Body of pancreas (tissue), 4 donors: Measurements from ENCODE around the gene RAB5B. TPM values are rescaled to one million over a fixed set of nuclear protein-coding genes. Genes with fewer than 3 reads are reported as not detected.
A peak's percentile ranks its signal among the peaks of the same experiment; 100 is the strongest.

ENCODE experiments used
- ATAC-seq: fragments of 150-250 bp; one replicate; pipeline ENCODE4 v1.9.1; 2016
- DNase-seq, 4 donors: peaks; one replicate each; pipeline ENCODE4 v3.0.0-alpha.2; 2019
- H3K27ac ChIP-seq, 4 donors: fragments of 200-600 bp; sonication (generic); 1 replicate in 3 of 4; 2 replicates in 1 of 4; pipeline versions ENCODE4 v1.5.1 to v1.6.1; 2016 to 2019; ENCODE audit warnings: mild to moderate bottlenecking in 1 of 4, mixed read lengths in 1 of 4, moderate library complexity in 1 of 4
- H3K27me3 ChIP-seq, 2 donors: fragments of 200-600 bp; sonication (generic); one replicate each; pipeline ENCODE4 v1.6.0; 2016; ENCODE audit warnings: mild to moderate bottlenecking in 1 of 2
- H3K36me3 ChIP-seq, 2 donors: fragments of 200-600 bp; sonication (generic); replicated peaks in 1 of 2; 2 replicates each; pipeline ENCODE4 v1.5.1; 2016; ENCODE audit warnings: low read depth in 2 of 2; ENCODE audit not compliant: insufficient read depth in 1 of 2
- H3K4me1 ChIP-seq: fragments of 200-600 bp; sonication (generic); one replicate; pipeline ENCODE4 v1.6.0; 2016
- H3K4me3 ChIP-seq, 2 donors: fragments of 200-600 bp; sonication (generic); 1 replicate in 1 of 2; 2 replicates in 1 of 2; pipeline ENCODE4 v1.5.1; 2016 to 2019
- H3K9me3 ChIP-seq, 3 donors: fragments of 200-600 bp; sonication (generic); 1 replicate in 2 of 3; 2 replicates in 1 of 3; pipeline ENCODE4 v1.5.1; 2016
- CTCF ChIP-seq, 7 experiments: fragments of 450-650 bp in 4 of 7; fragments of 200-600 bp in 3 of 7; sonication (generic) in 3 of 7; IDR thresholded peaks; one replicate each; pipeline ENCODE4 v1.5.1; 2016 to 2019; ENCODE audit warnings: antibody characterized with exemption in 7 of 7
- POLR2A ChIP-seq, 3 donors: fragments of 450-650 bp; IDR thresholded peaks; one replicate each; pipeline ENCODE4 v1.6.1; 2016; ENCODE audit warnings: antibody characterized with exemption in 3 of 3, mild to moderate bottlenecking in 2 of 3
- WGBS, 2 donors: methylation state at CpG; one replicate each; pipeline ENCODE4 v1.1.5; 2017; 5-methylcytosine and 5-hydroxymethylcytosine counted together
- intact Hi-C: fragments of 100-400 bp; cut with DNase I; formaldehyde crosslinking; loops from one replicate; pipeline ENCODE4 v1.15.1; 2023
- total RNA-seq, 2 donors: library from RNA; depleted of rRNA; stranded (reverse); fragments of >200 nt; gene quantifications; one replicate each; pipeline ENCODE4 v1.1.0, GENCODE V29; 2016

Gene RAB5B
- total RNA-seq, 2 donors from 2014 or later: 28.3 to 33.9 TPM

DNA sequence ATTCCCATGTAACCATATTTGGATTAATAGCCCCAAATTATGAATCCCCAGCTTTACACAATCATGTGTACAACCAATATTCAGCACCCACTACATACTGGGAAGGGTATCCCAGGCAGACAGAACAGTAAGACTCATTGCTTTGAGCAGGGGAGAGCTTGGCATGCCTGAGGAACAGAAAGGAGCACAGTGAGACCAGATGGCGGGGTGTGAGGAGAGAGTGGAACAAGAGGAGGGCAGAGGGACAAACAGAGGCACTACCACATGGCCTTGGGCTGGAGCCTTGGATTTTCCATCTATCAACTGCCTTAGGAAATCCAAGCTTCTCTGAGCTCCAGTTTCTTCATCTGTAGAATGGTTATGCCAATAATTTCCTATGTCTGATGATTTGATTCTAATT is 39.1 kb upstream of the RAB5B start:
- Histone ChIP-seq H3K9me3 (no peaks in the 10 kb centered on the region), H3K36me3 (no peaks in the 10 kb centered on the region), H3K4me3 (no peak overlapping the region), H3K4me1 (peaks cover 43% of the 10 kb centered on the region), H3K27ac (no peak overlapping the region), H3K27me3 (no peaks in the 10 kb centered on the region)
- no peak for ATAC-seq
- WGBS, 2 donors: 85 to 90% methylated on average over 1 of the region's 1 CpG
- TF ChIP-seq CTCF (IDR thresholded peaks at IDR 0.05): no peak
- TF ChIP-seq POLR2A (IDR thresholded peaks at IDR 0.05): no peak
- intact Hi-C loops: no loop called here
- DNase-seq: no peak

GRCh38 chr12:55935738-55936151 is 38.1 kb upstream of the RAB5B start:
- Histone ChIP-seq H3K9me3 (no peaks in the 10 kb centered on the region), H3K4me3 (no peak overlapping the region), H3K4me1 (peaks cover 44% of the 10 kb centered on the region), H3K27ac (no peak overlapping the region), H3K36me3 (no peaks in the 10 kb centered on the region), H3K27me3 (no peaks in the 10 kb centered on the region)
- no peak for ATAC-seq
- WGBS, 2 donors: 80 to 83% methylated on average over 25 to 26 of the region's 26 CpGs
- intact Hi-C loops: no loop called here
- TF ChIP-seq CTCF (IDR thresholded peaks at IDR 0.05) (no peak), POLR2A (IDR thresholded peaks at IDR 0.05) (no peak)
- DNase-seq: peak in 1 of 4 donors; percentile 9

DNA sequence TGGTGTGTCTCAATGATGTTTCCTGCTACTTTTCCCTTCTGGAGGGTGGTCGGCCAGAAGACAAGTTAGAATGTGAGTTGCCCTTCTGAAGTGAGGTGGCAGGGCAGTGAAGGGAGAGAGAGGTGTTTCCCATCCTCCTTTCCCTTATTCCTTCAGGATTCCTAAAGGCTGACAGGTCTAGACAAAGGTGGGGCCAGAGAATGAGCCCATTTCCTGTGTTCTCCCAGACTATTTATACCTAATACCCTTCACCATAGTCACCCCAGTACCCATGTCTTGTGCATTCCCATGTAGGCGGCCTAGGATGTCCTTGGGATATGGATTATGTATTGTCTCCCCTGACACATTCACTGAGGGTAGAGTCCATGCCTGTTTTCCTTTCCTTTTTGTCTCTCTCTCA is 35.9 kb upstream of the RAB5B start:
- intact Hi-C loops: no loop called here
- DNase-seq (no peak), ATAC-seq (no peak)
- no peaks in the 10 kb centered on the region for H3K9me3 ChIP-seq
- H3K36me3 ChIP-seq: no peaks in the 10 kb centered on the region
- WGBS, 2 donors: 74 to 77% methylated on average over 2 of the region's 2 CpGs
- H3K4me1 ChIP-seq: peaks cover 29% of the 10 kb centered on the region
- no peak overlapping the region for H3K4me3 ChIP-seq
- TF ChIP-seq POLR2A (IDR thresholded peaks at IDR 0.05) (no peak), CTCF (IDR thresholded peaks at IDR 0.05) (no peak)
- no peaks in the 10 kb centered on the region for H3K27me3 ChIP-seq
- no peak overlapping the region for H3K27ac ChIP-seq

DNA sequence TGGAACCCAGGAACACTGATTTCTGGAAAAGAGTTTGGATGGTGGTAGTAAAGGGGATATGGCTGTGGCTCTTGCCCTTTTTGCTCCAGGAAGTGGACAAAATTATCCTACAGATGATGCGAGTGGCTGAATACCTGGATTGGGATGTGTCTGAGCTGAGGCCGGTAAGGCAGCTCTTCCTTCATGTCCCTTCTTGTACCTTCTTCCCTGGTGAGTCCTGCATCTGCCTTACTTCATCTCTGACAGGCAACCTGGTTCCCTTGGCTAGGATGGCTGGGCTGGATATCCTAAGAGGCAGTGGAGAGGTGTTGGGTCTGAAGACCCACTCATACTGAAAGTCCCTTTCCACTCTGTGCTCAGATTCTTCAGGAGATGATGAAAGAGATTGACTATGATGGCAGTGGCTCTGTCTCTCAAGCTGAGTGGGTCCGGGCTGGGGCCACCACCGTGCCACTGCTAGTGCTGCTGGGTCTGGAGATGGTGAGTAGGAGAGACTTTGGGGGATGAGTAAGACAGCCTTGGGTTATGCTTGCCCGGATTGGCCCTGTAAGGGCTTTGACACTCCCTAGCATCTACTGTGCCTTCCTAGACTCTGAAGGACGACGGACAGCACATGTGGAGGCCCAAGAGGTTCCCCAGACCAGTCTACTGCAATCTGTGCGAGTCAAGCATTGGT is 34.9 kb upstream of the RAB5B start:
- H3K27me3 ChIP-seq: no peaks in the 10 kb centered on the region
- ATAC-seq (no peak), DNase-seq (no peak)
- 94 to 95% methylated on average over 6 to 8 of the region's 8 CpGs for WGBS, 2 donors
- no peaks in the 10 kb centered on the region for H3K9me3 ChIP-seq
- peaks cover 0 to 2% of the 10 kb centered on the region in 2 donors for H3K36me3 ChIP-seq
- peaks cover 19% of the 10 kb centered on the region for H3K4me1 ChIP-seq
- H3K27ac ChIP-seq: no peak overlapping the region
- no peak overlapping the region for H3K4me3 ChIP-seq
- no peak for TF ChIP-seq CTCF (IDR thresholded peaks at IDR 0.05)
- TF ChIP-seq POLR2A (IDR thresholded peaks at IDR 0.05): no peak
- intact Hi-C loops: no loop called here
